Measurements from ENCODE around the gene ARHGAP32.

Gene ARHGAP32

GRCh38 chr11:128956401-128957201 is 235.5 kb downstream of the ARHGAP32 start:
- peak; percentile 38 for DNase-seq (ENCODE audit: low spot score)

GRCh38 chr11:128955636-128956035 is 236.5 kb downstream of the ARHGAP32 start:
- DNase-seq (ENCODE audit: low spot score) = no peak

DNA sequence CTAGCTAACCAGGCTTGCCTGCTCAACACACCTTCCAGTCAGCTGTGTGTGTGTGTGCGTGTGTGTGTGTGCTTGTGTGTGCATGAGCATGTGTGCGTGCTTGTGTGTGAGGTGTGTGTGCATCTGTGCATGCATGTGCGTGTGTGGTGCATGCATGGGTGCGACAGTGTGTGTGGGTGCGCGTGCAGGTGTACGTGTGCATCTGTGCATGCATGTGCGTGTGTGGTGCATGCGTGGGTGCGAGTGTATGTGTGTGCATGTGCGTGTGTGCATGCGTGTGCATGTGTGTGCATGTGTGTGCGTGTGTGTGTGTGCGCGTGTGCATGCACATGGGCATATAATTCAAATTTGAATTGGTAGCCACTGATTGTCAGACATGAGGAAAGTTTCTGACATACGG is 239.0 kb downstream of the ARHGAP32 start:
- no peak for DNase-seq (ENCODE audit: low spot score)

GRCh38 chr11:128949791-128950454 is 242.2 kb downstream of the ARHGAP32 start:
- DNase-seq (ENCODE audit: low spot score) = no peak

GRCh38 chr11:128948583-128948982 is 243.5 kb downstream of the ARHGAP32 start:
- no peak for DNase-seq (ENCODE audit: low spot score)

GRCh38 chr11:128947773-128948172 is 244.4 kb downstream of the ARHGAP32 start:
- no peak for DNase-seq (ENCODE audit: low spot score)

DNA sequence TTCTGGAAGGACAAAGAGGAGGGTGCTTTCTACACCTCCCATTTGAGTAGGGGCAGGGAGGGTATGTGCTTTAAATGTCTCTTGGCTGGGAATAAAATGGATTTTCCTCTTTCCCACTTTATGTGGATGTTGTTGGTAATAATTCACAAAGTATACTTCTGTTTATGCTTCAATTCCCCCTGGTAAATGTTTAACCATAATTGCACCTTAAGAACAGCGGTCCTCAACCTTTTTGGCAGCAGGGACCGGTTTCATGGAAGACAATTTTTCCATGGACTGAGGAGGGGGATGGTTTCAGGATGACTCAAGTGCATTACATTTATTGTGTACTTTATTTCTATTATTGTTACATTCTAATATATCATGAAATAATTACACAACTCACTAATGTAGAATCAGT is 245.5 kb downstream of the ARHGAP32 start:
- no peak for DNase-seq (ENCODE audit: low spot score)

GRCh38 chr11:128943428-128943976 is 248.6 kb downstream of the ARHGAP32 start:
- DNase-seq (ENCODE audit: low spot score) = no peak

GRCh38 chr11:128942817-128943427 is 249.2 kb downstream of the ARHGAP32 start, which contains the start of gene TP53AIP1:
Gene TP53AIP1 (minus strand): TSS chr11:128942871. CDS start chr11:128937818, 5,053 bp downstream.
- DNase-seq (ENCODE audit: low spot score) = no peak

DNA sequence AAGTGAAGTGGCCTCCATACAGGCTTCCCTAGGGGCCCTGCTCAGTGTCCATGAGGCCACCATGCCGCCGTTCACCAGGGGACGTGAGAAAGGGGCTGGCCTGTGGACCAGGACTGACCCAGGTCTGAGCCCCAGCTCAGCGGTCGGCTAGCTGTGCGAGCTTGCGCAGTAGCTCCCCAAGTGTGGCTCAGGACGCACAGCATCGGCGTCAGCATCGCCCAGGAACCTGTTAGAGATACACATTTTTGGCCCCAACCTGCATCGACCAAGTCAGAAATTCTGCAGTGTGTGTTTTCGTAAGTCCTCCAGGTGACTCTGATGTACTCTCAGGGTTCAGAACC is 249.9 kb downstream of the ARHGAP32 start:
- DNase-seq (ENCODE audit: low spot score) = no peak

DNA sequence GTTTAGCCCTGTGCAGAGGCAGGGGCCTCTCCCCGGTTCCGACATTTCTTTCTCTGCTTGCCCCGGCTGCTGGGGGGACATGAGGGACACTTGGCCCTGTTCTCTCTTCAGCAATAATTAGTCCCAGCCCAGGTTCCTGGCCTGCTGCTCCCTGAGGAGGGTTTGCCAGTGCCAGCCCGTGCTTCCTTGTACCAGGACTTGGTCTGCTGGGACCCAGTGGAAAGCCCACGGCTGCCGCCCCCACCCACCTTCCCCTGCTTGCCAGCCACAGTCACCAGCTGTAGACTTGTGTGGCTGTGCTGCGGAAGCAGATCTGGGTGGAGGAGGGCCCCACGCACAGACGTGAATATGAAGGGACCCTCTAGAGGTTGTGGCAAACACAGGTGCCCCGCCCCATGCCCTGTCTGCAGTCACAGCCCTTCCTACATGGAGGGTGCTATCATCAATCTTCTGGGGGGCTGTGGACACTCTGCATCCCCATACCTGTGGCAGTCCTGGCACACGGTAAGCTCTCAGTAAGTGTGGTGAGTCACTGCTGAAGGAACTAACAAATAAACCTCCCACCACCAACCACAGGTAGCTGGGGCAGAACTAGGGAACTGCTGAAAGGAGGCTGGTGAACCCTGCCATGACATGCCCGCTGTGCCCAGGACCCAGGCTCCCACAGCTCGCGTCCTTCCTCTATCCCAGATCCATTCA is 250.4 kb downstream of the ARHGAP32 start:
- no peak for DNase-seq (ENCODE audit: low spot score)

DNA sequence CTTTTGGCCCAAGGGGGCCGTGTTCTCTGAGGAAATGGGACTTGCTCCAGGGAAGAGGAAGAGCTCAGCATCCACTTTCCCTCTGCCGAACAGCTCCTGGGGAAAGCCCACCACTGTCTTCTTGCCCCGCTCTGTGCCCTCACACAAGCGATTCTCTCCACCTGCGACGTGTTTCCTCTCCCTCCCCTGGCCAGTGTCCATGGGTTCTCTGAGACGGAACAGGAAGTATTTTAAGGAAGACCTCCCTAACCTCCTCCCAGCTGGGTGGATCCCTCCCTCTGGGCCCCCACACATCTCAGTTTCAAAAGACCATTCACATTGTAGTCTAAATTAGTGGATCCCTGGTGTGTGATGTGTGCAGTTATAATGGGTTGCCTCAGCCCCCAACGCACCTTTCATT is 251.0 kb downstream of the ARHGAP32 start:
- DNase-seq (ENCODE audit: low spot score) = no peak

DNA sequence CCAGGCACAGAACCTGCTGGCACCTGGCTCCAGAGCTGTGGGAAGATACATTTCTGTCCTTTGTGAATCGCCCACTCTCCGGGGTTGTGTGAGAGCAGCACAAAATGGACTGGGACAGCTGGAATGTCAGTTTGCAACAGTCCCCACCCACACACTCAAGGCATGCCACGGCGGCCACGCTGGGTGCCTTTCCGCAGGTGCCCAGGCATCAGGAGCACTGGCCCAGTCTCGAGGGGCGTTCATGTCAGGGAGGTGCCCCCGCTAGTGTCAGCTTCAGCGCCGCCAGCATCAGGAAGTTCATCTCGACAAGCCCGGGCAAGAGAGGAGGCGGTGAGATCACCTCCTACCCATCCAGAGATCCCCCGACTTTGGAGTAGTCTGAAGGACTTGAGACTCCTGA is 251.5 kb downstream of the ARHGAP32 start:
- DNase-seq (ENCODE audit: low spot score) = no peak

GRCh38 chr11:128940156-128940555 is 252.0 kb downstream of the ARHGAP32 start:
- DNase-seq (ENCODE audit: low spot score) = no peak

- no peak for DNase-seq (ENCODE audit: low spot score)
Observed at GRCh38 chr11:128939591-128939990, 252.5 kb downstream of the ARHGAP32 start.

DNA sequence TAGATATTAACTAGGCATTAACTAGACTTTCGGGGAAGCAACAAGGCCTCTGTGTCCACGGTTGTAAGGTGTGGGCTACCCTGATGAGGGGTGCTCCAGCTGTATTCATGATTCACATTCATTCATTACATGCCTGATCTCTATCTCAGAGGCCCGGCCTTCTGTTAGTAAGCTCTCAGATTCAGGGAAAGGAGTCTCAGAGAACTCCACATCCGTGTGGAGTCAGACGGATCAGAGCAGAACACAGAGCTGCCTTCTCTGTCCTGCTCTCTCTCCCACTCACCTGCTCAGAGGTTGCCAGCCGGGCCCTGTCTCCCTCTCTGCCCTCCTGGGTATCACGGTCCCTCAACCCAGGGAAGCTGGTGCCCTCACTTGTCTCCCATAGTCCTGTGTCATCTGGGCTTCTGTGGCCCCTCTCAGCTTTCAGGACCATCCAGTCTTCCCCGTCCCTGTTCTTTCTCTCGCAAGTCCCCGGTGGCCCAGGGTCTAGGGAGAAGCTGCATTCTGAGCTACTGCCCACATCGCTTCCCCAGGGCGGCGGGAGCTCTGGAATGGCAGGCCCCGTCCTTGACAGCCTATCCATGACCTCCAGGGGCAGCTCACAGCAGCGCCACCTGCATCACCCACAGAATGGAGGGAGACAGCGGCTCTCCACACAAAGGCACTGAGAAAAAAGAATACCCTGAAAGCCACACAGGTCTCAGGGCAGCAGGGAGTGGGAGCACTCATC is 253.8 kb downstream of the ARHGAP32 start:
- DNase-seq (ENCODE audit: low spot score) = no peak

DNA sequence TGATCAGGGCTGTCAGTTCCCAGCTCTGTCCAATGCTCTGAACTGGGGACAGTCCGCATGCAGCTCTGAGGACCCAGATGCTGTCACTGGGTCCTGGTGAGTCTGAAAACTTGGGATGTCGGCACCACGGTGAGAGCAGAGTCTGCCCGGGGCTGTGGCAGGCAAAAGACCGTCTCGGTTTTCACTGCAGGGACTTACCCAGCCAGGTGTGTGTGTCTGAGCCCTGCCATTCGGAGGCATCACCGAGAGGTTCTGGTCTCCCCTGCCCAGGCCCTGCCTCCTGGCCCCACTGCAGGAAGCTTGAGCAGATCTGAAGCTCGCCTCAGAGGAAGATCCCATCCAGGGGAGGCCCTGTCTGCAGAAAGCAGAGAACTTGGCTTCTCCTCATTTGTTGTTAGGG is 254.6 kb downstream of the ARHGAP32 start:
- no peak for DNase-seq (ENCODE audit: low spot score)

DNA sequence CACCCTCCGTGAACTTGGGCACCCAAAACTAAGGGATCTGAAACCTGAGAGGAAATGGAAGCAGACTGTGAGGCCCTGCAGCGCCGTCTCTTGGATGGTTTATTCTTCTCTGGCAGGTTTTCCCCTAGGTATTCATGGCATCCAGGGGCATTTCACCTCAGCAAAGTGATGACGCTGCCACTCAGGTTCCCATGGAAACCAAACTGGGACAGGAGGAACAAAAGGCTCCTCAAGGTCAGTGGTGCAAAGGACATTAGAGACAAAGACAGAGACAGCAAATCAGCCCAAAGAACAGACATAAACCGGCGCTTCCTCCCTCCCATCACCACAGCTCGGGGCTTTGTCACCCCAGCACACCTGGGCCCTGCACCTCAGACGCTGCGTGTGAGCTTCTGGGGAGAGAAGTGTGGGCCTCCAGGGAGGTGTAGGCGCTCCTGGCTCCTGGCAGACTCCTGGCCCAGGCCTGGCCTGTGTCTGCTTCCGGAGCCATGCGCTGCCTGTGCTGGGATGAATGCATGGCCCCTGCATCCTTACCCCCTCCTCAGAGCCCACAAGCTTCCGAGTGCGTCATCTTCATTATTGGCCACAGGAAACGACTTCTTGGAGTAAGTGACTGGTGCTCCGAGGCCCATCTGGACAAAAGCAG is 255.4 kb downstream of the ARHGAP32 start:
- DNase-seq (ENCODE audit: low spot score) = no peak

GRCh38 chr11:128934926-128935325 is 257.2 kb downstream of the ARHGAP32 start:
- DNase-seq (ENCODE audit: low spot score) = no peak

- DNase-seq (ENCODE audit: low spot score) = no peak
Observed at GRCh38 chr11:128934351-128934750, 257.8 kb downstream of the ARHGAP32 start.
